Measurements from ENCODE around the gene PON2.

PON2 gene

DNA sequence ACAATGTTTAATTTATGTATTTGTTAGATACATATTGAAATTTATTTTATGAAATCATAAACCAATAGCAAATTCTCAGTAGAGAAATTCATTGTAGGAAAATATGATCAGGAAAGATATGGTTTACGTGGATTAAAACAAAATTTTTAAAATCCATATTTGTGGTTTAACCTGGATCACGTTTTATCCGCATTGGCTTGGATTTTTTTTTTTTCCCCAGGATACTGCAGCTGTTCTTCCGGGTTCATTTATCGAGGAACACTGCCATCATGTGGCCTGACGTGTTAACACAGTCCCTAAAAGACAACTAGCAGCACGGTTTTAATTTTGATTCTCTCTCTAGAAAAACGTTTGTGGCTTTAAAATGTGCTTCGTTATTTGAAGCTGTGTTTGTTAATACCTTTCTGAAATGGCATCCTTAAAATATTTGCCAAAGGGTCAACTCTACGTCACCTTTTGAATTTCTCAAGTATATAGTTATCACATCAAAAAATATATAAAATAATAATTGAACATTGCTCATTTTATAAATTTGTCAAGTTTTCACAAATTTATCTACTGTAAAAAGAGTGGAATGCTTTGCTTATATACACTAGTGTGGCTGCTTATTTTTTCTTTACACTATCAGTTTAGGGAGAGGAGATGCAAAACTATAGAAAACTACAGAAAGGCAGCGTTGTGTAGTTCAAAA lies 42.2 kb upstream of the PON2 start:
- ChIA-PET POLR2A (ENCODE audit: low non-redundant PET) (interaction anchor here (0.6 kb wide), 1 partner anchor 821 kb away, joined by 4 read pairs; the partner anchor contains the start of gene SGCE), CTCF (interaction anchor here (0.5 to 1.6 kb wide), 22 partner anchors 12 to 1742 kb away, joined by 3 to 8 read pairs (median 3); partner anchors contain the start of gene PON3)
- no peak overlapping the region for H3K27ac ChIP-seq
- TF ChIP-seq, protein P1, sequence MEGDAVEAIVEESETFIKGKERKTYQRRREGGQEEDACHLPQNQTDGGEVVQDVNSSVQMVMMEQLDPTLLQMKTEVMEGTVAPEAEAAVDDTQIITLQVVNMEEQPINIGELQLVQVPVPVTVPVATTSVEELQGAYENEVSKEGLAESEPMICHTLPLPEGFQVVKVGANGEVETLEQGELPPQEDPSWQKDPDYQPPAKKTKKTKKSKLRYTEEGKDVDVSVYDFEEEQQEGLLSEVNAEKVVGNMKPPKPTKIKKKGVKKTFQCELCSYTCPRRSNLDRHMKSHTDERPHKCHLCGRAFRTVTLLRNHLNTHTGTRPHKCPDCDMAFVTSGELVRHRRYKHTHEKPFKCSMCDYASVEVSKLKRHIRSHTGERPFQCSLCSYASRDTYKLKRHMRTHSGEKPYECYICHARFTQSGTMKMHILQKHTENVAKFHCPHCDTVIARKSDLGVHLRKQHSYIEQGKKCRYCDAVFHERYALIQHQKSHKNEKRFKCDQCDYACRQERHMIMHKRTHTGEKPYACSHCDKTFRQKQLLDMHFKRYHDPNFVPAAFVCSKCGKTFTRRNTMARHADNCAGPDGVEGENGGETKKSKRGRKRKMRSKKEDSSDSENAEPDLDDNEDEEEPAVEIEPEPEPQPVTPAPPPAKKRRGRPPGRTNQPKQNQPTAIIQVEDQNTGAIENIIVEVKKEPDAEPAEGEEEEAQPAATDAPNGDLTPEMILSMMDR (conservative IDR thresholded peaks at IDR 0.05; ENCODE audit: low read depth): peak; percentile 87
- DNase-seq (ENCODE audit: low spot score): peak; percentile 70

DNA sequence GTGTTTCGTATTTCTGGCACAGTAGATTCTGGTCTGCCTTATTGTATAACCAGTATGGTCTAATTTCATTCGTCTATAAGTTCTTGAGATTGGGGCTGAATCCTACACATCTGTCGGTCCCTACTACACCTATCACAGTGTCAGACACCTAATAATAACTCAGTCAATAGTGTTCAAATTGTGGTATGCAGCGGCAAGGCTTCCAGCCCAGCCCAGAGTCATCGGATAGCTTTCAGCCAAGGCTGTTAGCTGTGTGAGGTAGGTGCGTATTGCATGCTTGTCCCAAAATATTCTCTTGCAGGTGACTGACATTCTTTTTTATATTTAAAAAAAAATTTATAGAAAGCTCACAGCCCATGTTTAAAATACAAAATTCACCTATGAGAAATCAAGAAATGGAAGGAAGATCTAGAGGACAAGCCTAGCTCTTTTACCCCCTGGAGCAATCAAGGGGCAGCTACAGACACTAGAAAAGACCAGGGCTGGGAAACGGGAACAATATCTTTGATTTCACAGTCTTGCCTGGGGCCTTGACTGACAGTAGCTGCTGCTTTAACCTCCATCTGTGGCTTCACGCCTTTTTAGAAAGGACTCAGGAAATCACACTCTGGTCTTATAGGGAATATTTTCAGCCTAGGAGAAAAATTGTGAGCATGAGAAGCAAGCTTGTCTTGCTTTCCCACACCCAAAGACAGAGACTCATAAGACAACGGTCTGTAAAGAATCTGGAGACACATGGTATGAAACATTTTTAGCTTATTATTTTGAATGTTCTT lies 41.4 kb upstream of the PON2 start:
- ChIA-PET CTCF (interaction anchor here (0.5 to 1.6 kb wide), 18 partner anchors 12 to 1081 kb away, joined by 3 to 8 read pairs (median 3); partner anchors contain the start of gene PON3), POLR2A (ENCODE audit: low non-redundant PET) (no interaction called here)
- no peak for DNase-seq (ENCODE audit: low spot score)
- TF ChIP-seq, protein P1 (conservative IDR thresholded peaks at IDR 0.05; ENCODE audit: low read depth): no peak
- H3K27ac ChIP-seq: no peak overlapping the region

GRCh38 chr7:95473276-95473985 lies 38.6 kb upstream of the PON2 start:
- POLR2A ChIA-PET (ENCODE audit: low non-redundant PET): no interaction called here

GRCh38 chr7:95472581-95473161 lies 37.8 kb upstream of the PON2 start:
- DNase-seq (ENCODE audit: low spot score): no peak
- TF ChIP-seq, protein P1 (conservative IDR thresholded peaks at IDR 0.05; ENCODE audit: low read depth): no peak
- no peak overlapping the region for H3K27ac ChIP-seq
- POLR2A ChIA-PET (ENCODE audit: low non-redundant PET): no interaction called here
- CTCF ChIA-PET: interaction anchor here (0.5 kb wide), 1 partner anchor 24 kb away, joined by 3 read pairs; no protein-coding TSS in a partner anchor

More at GRCh38 chr7:95473276-95473985, 38.6 kb upstream of the PON2 start:
- no peak overlapping the region for H3K27ac ChIP-seq
- CTCF ChIA-PET: interaction anchor here (0.5 kb wide), 1 partner anchor 25 kb away, joined by 3 read pairs; no protein-coding TSS in a partner anchor
- TF ChIP-seq, protein P1 (conservative IDR thresholded peaks at IDR 0.05; ENCODE audit: low read depth): no peak
- no peak for DNase-seq (ENCODE audit: low spot score)

- TF ChIP-seq, protein P1 (conservative IDR thresholded peaks at IDR 0.05; ENCODE audit: low read depth): no peak
- CTCF ChIA-PET: interaction anchor here (0.6 kb wide), 1 partner anchor 36 kb away, joined by 6 read pairs; no protein-coding TSS in a partner anchor
- POLR2A ChIA-PET (ENCODE audit: low non-redundant PET): no interaction called here
Observed at GRCh38 chr7:95471071-95471470, 36.2 kb upstream of the PON2 start.

More at GRCh38 chr7:95471071-95471470, 36.2 kb upstream of the PON2 start:
- H3K27ac ChIP-seq: no peak overlapping the region
- no peak for DNase-seq (ENCODE audit: low spot score)

All from RWPE1 (cell line).